GM11168 (cell line): ENCODE data around the gene BAK1.

ENCODE experiments used
- in situ Hi-C: fragments of 300-500 bp; cut with MboI; formaldehyde crosslinking; loops from one replicate; pipeline ENCODE4 v1.12.0; 2022; ENCODE audit warnings: low sequenced_read_pairs; ENCODE audit not compliant: unreplicated experiment

The BAK1 gene

DNA sequence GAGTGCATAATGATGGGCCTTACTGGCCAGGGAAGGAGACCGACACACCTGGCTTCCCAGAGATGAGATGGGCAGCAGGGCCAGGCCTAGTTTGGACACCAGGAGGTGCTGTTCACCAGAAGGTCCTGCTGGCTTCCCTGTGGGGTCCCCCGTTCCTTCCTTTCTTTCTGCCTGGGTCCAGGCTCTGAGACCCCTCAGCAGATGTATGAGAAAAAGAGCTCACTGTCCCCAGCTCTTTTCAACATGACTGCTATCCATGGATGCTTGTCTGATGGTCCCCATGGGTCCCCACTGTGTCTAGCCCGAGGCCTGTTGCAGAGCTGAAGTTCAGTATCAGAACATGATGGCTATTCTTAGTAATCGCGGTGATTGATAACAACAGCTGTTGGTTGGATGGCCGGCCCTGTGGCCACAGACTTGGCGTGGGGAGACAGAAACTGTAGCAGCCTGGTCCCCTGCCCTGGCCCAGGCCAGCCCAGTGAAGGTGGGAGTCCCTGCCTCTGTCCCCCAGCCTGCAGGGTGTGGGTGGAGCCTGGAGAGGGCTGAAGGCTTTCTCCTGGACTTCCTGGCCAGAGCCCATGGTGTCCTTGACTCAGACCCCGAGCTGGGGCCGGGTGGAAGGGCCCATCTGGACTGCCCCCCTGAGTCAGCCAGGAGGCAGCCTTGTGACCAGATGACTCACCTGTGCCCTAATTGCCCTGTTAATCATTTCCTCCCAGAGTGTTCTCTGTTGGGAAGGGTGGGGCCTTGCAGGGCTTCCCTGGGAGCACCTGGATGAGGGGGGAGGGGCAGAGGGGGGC is 9.9 kb upstream of the BAK1 start:
- in situ Hi-C loops, result loop anchor here (5.0 to 10.0 kb wide), 2 partner anchors 32 to 115 kb away; partner anchors contain the start of gene ITPR3

DNA sequence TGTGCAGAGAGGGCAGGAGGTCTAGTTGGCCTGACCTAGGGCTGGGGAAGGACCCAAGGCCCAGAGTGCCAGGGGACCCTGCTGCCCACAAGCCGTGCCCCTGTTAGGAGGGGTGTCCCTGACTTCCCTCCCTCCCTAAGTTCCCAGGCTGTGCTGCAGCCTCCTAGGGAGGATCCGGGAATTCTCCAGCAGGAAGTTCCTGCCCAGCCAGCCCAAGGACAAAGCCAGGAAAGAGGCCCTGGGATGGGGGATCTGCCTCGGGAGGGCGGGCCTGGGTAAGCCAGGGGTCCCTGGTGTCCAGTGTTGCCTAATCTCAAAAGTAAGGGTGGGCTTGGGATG is 9.3 kb upstream of the BAK1 start:
- in situ Hi-C loops, result loop anchor here (5.0 to 10.0 kb wide), 2 partner anchors 33 to 115 kb away; partner anchors contain the start of gene ITPR3

DNA sequence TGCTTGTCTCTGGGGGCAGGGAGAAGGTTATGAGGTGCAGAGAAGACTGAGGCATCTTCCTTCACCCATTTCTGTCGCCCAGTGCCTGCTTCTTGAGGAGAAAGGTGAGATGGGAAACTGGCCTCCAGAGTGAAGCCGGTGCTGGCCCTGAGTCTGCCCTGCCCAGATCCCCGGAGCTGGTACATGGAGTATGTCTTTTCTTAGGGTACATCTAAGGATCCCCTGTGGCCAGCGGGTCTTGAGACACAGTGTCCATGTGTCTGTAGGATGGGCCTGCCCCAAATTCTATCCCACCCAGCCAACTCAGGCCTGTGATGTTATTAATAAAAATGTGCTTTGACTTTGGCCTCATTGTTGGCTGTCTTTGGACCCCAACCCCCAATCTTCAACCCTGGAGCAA is 8.8 kb upstream of the BAK1 start:
- in situ Hi-C loops, result loop anchor here (5.0 to 10.0 kb wide), 2 partner anchors 33 to 116 kb away; partner anchors contain the start of gene ITPR3

DNA sequence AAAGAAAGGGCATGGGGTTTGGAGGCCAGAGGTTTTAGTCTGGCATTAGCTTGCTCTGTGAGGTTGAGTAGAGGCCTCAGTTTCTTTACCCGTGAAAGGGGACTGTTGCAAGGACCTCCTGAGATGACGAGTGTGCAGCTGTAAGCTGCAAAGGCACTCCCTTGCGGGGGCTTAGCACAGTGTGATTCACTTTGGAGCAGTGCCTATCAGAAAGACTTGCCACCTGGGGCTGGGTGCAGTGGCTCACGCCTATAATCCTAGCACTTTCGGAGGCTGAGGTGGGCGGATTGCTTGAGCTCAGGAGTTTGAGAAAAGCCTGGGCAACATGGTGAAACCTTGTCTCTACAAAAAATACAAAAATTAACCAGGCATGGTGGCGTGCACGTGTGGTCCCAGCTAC is 7.5 kb upstream of the BAK1 start:
- in situ Hi-C loops, result loop anchor here (5.0 to 10.0 kb wide), 2 partner anchors 35 to 117 kb away; partner anchors contain the start of gene ITPR3

DNA sequence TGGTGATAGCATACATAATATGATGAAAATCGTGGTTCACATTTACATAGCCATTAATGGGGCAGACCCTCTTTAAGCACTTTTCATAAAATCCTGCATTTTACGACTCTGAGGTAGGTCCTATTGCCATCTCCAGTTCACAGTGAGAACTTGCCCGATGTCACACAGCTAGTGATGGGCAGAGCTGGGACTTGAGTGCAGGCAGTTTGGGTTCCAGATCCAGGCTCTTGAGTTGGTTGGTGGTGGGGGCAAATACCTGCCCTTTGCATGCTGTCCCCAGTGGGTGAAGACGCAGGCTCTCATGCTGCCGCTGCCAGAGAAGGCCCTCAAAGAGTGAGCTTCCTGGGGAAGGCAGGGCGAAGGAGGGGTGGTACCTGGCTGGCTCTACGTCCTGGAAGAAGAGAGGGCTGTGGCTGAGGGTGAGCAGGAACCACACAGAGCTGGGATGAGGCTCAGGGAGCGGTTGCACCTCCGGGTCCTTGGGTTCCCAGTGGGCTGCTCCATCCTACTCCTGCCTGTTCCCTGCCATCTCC is 6.1 kb upstream of the BAK1 start:
- in situ Hi-C loops, result loop anchor here (5.0 to 10.0 kb wide), 2 partner anchors 36 to 119 kb away; partner anchors contain the start of gene ITPR3

DNA sequence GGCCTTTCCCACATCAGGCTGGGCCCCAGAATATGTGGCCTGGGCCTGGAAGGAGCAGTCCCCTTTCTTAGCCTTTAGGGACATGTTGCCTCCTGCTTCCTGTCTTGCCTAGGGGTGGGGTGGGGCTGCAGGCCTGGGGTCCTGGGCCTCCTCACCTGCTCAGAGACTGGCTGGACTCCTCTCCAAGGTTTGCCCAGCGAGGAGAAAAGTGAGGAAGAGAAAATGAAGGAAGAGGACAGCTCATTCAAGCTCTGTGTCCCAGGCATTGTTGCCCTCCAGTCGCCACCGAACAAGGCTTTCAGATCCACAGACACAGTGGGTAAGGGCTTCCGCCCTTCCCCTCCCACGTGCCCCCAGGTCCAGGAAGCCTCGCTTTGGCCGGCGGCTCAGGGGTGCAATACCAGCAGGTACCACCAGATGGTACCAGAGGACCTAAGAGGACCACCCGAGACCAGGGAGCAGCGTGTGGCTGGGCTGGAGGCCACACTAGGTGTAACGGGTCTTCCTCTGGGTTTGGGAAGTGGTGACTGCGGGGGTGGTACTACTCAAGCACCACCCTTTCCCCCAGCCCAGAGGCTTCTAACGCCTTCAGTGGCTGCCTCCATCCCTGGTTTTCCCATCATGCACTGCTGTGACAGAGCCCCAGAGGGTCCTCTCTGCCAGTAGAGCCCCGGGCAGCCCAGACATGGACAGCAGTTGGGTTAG is 5.5 kb upstream of the BAK1 start:
- in situ Hi-C loops, result loop anchor here (5.0 to 10.0 kb wide), 2 partner anchors 37 to 119 kb away; partner anchors contain the start of gene ITPR3

DNA sequence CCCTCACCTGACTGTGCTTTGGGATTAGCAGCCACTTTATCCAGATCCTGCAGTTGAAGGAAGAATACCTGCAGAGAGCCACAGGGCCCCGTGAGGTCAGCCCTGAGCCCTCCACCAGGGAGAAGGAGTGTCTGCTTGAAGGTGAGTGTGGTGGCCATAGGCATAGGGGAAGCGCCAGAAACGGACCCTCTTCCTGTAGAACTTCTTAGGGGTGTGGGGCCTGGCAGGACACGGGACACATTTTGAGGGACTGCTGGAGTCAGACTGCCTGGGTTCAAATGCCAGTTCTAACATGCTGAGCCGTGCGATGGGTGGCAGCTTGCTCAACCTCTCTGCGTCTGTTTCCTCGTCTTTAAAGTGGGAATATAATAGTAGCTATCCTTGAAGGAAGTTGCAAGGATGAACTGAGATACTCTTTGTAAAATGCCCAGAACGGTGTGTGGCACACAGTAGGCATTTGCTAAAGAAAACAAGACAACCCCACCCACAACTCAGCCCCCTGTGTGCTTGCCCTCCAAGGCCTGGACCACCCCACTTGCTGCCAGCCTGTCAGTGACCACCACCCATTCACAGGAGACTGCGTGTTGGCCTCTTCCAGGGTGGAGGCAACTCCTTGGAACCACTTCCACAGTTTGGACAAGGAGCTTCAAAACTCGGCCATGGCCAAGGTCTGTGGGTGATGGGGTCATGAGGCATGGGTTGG is 4.8 kb upstream of the BAK1 start:
- in situ Hi-C loops, result loop anchor here (5.0 to 10.0 kb wide), 2 partner anchors 37 to 120 kb away; partner anchors contain the start of gene ITPR3

DNA sequence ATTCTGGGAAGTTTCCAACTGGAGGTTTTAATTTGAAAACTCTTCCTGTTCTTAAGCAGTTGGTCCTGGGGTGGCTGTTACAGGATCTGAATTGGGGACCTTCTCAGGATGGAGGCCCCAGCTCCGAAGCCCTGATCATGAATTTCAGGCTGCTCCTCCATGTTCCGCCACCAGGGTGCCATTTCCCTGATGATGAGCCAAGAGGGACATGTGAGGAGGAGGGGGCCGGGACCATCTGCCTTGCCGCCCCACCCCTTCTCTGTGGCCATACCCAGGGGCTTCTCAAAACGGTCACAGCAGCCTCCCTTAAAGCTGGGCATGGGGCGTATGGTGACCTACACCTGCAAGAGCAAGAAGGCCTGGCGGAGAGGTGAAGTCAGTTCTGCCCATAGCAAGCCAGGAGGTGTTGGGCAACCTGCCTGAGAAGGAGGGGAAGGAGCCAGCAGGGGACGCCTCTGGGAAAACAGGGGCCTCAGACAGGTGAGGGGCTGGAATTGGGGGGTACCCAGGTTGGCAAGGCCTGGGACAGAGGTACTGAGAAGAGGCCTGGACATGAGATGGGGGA is 3.6 kb upstream of the BAK1 start:
- in situ Hi-C loops, result loop anchor here (10.0 kb wide), 1 partner anchor 121 kb away; no protein-coding TSS in a partner anchor

DNA sequence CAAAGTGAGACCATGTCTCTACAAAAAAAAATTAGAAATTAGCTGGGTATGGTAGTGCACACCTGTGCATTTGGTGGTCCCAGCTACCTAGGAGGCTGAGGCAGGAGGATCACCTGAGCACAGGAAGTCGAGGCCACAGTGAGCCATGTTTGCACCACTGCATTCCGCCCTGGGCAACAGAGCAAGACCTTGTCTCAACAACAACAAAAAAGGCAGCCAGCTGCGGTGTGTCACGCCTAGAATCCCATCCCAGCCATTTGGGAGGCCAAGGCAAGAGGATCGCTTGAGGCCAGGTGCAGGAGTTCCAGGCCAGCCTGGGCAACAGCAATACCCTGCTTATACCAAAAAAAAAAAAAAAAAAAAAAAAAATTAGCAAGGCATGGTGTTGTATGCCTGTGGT is 1.1 kb upstream of the BAK1 start:
- in situ Hi-C loops, result loop anchor here (10.0 kb wide), 1 partner anchor 124 kb away; no protein-coding TSS in a partner anchor

DNA sequence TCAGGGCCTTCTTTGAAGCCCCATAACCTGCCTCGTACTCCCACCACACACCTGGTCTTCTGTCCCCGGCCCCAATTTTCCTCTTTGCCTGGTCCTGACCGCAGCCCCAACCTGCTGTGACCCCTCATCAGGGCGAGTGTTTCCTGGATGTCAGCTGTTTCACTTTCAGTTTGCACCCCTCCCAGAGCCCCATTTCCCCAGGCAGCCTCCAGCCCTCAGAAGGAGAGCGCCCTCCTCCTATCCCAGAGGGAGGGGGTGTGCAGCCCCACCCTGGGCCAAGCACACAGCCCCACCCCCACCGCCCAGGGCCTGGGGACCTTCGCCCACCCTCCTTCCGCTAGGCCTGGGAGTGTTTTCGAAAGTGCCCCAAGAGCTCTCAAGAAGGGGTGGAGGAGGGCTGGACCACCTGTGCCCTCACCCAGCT is 1.5 kb downstream of the BAK1 start:
- in situ Hi-C loops, result loop anchor here (5.0 kb wide), 1 partner anchor 131 kb away; no protein-coding TSS in a partner anchor

DNA sequence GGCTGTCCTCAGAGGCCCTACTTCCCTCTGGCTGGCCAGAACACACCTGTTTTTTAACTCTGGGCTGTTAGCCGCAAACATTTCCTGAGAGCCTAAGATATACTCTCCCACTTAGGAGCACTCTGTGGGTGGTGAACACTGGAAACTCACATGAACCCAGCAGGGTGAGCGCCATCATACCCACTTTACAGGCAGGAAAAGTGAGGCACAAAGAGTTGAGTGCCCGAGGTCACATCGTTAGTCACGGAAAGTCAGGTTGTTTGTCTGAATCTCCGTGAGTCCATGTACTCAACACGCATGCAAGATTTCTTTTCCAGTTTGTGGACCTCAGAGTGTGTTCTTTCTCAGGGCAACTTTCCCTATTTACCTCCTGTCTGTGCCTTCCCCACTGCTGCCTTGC is 1.9 kb downstream of the BAK1 start:
- in situ Hi-C loops, result loop anchor here (5.0 kb wide), 1 partner anchor 131 kb away; no protein-coding TSS in a partner anchor

DNA sequence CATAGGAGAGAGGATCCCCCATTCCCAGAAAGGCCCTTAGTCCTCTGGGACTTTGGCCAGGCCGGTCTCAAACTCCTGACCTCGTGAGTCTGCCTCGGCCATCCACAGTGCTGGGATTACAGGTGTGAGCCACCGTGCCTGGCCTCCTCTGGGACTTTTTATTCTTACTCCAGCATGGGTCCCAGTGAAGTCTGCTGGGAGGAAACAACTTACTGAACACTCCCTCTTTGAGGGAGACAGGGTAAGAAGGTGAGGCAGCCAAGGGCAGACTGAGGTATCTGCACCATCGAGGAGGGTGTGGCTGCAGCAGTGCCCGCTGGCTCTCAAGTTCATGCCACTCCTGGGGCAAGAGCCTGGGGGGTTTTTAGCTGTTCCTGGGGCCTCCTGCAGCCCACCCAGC is 2.4 kb downstream of the BAK1 start:
- in situ Hi-C loops, result loop anchor here (5.0 kb wide), 1 partner anchor 130 kb away; no protein-coding TSS in a partner anchor

DNA sequence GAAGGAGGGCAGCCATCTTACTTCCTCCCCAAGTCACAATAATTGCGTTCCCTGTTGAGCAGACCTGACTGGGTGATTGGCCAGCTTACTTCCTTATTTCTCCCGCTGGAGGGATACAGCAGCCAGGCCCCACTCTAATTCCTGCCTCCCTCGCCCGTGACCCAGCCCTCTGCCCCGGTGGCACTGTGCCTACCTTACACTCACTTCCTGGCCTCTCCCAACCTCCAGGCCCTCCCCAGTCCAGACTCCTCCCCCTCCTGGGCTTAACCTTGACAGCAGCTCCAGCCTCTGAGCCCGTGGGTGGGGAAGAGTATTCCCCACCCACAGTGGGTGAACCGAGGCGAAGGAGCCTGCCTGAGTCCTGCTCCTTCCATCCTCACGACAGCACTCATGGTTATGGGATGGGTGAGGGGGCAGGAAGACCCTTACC is 3.0 kb downstream of the BAK1 start:
- in situ Hi-C loops, result loop anchor here (5.0 kb wide), 1 partner anchor 130 kb away; no protein-coding TSS in a partner anchor

DNA sequence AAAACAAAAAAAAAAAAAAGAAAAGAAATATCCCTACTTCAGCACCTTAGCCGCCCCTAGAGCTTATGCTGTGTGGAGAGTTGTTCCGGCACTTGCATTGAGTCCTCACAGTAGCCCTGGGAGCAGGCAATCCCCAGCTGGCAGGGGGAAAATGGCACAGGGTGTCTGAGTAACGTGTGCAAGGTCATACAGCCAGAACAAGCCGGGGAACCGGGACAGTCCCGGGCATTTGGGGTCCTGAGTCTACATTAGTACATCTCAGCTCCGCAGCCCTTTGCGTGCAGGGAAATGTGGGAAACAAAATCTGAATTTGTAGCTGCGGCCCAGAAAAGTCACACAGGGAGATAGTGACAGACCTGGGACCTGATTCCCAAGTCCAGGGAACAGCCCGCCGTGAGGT is 3.4 kb downstream of the BAK1 start:
- in situ Hi-C loops, result loop anchor here (5.0 kb wide), 1 partner anchor 129 kb away; no protein-coding TSS in a partner anchor

DNA sequence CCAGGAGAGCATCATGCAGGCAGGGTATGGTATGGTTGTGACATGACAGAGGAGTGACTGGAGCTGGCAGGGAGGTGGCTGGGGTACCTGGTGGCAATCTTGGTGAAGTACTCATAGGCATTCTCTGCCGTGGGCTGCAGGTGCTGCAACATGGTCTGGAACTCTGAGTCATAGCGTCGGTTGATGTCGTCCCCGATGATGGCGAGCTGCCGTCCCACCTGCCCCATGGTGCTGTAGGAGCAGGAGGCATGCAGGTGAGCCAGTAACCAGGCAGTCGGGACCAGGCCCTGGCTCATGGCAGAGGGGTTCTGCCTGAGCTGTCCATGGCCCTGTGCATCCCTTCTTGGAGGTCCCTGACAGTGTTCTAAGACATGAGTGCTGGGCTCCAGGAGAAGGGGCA is 4.9 kb downstream of the BAK1 start:
- in situ Hi-C loops, result loop anchor here (5.0 kb wide), 1 partner anchor 128 kb away; no protein-coding TSS in a partner anchor

DNA sequence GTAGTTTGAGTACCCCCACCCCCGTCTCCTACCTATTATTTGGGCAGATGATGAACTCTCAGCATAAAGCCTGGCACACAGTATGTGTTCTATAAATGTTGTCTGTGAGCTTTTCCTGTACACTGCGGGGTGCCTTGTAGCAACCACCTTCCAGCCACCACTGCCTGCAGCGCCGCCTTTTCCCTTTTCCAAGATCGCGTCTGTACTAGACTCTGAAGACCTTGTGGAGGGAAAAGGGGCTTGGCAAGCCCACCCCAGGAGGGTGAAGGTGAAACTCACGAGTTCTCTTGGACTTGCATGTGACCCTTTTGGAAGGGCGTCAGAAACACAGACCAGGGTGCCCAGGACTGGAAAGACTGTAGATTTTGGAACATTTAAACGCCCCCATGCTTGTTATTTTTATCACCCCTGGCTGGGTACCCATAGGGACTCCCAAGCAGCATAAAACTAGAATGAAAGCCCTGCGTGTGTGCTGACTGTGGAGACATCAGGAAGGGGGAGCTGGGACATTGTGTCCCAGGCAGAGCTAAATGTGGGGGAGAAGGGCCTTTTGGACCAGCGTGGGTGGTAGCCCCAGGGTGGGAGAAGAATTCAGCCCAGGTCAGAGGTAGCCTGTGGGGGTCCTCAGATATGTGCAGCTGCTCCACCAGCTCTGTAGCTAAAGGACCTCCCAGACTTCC is 8.3 kb downstream of the BAK1 start:
- in situ Hi-C loops, result no loop called here

DNA sequence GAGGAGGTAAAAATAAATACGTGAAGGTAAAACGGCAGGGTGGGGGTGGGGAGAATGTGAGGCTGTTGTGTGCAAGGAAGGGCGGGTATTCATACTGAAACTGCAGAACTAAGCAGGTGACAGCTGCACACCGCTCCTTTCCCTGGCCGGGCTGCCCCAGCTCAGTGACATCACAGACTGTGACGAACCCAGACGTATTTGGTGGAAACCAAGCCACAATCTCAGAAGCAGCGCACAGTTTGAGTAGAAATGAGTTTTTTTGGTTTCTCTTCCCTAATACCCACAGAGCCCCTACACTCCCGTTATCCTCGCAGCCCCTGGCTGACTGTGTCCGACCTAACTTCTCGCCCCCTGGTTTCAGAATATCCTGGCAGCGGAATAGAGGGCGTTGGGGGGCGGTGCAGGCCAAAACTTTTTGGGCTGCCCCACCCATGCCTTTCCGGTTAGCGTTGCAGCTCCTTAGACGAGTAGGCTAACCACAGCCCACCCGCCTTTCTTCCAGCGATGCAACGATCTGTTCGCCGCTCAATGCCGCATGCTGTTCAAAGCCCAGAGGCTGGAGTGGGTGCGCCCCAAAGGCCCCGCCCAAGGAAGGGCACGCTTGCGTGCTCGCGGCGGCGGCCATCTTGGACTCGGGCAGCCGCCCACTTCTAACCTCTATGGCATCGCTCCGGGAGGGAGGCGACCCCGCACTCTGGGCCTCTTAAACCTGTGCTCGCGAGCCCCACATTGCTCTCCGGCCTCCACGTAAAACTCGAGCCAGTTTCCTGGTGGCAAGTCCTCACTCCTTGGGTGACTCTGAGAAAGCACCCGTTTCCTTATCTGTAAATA is 9.1 kb downstream of the BAK1 start:
- in situ Hi-C loops, result no loop called here
